GM12872 (cell line): ENCODE data around the gene NLRC3.

ENCODE experiments used
- CTCF ChIP-seq: IDR thresholded peaks from 3 replicates; pipeline ENCODE4 v1.5.1; 2011; ENCODE audit warnings: low read depth, mild to moderate bottlenecking, low read length, moderate library complexity; ENCODE audit not compliant: insufficient read depth

NLRC3 gene

GRCh38 chr16:3602320-3602653 is 25.1 kb upstream of the NLRC3 start:
- TF ChIP-seq CTCF = no peak

GRCh38 chr16:3601614-3602319 is 24.6 kb upstream of the NLRC3 start:
- TF ChIP-seq CTCF = no peak

- TF ChIP-seq CTCF = no peak
Observed at GRCh38 chr16:3599922-3600321, 22.7 kb upstream of the NLRC3 start.

GRCh38 chr16:3599121-3599520 is 21.9 kb upstream of the NLRC3 start:
- TF ChIP-seq CTCF = no peak

GRCh38 chr16:3598236-3598635 is 21.0 kb upstream of the NLRC3 start:
- no peak for TF ChIP-seq CTCF

- TF ChIP-seq CTCF = no peak
Observed at GRCh38 chr16:3597676-3598075, 20.5 kb upstream of the NLRC3 start.

- no peak for TF ChIP-seq CTCF
Observed at GRCh38 chr16:3597226-3597625, 20.0 kb upstream of the NLRC3 start.
